Measurements from ENCODE around the gene SOCS6.

Gene SOCS6

DNA sequence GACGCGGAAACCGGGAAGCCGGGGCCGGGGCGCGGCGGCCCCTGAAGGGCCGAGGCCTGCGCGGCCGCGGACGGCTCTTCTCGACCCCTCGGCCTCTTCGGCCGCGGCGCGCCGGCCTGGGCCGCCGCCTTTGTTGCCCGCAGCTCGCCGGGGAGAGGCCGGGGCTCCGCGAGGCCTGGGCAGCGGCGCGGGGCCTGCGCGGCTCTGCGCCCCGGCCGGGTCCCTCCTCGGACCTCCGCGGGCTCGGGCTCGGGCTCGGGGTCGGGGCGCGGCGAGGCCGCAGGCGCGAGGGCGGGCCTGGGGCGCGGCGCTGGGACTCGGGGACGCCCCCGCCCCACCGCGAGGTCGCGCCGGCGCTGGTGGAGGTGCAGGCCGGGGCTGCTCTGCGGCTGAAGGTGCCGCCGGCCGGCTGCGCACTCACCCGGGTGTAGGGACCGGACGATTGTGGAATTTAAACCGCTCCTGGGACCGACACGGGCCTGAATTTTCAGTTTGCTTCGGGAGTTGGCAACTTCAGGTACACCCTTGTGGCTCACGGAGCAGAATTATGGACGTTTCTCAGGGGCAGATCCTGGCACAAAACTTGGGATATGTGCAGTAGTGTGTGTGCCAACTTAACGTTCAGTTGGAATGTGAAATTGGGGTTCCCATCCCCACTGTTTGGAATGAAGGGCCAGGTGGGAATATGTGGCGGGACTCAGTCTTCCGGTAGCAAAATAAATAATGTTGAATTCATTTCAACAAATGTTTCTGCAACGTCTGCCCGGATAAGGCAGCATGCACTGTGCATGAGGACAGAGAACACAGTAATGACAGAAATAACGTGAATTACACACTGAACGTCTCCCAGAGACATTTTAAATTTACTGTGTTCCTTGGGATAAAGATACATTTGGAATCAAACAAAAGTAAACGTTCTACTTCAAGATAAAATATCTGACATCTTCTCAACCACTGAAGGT, 787 bp downstream of the SOCS6 start:
- peak; percentile 55 for DNase-seq

DNA sequence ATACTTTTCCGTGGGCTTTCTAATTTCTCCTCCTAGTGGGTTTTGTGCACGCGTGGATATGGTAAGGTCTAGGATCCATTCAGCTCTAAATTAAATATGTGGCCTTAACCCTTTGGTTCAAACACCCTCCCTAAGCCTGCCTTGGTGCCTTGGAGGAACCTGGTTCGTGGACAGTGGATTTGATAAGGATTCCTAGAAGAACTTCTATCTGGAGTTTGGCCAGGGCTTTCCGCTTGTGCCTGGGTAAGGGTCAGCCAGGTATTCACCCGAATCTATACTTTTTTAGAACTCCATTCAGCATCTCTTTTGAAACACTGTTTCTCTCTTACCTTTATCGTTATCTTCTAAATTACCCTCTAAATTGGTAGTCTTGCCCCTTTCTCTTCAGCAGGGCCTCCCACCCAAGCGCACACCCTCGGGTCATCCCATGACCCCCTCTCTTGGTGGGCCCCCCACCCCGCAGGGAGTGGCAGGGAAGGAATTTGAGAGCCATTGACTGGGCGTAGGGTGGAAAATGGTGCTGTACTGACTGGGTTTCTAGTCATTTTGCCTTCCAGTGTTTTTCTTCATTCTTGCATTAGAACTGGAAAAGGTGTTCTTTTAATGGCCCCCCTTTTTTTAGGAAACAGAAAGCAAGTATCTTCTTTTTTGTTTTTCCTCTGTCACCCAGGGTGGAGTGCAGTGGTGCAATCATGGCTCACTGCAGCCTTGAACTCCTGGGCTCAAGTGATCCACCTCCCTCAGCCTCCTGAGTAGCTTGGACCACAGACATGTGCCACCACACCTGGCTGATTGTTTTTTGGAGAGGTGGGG, 1.8 kb downstream of the SOCS6 start:
- DNase-seq, result peak; percentile 40

DNA sequence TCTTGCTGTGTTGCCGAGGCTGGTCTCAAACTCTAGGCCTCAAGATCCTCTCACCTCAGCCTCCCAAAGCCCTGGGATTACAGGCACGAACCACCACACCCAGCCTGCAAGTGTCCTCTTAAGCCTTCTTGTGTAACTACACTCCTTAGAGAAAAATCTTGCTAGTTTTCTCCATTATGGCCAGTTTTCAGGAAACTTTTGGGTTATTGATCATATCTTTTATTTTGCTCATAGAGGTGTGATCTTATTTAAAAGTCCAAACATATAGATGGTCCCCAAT, 2.4 kb downstream of the SOCS6 start:
- peak; percentile 34 for DNase-seq

DNA sequence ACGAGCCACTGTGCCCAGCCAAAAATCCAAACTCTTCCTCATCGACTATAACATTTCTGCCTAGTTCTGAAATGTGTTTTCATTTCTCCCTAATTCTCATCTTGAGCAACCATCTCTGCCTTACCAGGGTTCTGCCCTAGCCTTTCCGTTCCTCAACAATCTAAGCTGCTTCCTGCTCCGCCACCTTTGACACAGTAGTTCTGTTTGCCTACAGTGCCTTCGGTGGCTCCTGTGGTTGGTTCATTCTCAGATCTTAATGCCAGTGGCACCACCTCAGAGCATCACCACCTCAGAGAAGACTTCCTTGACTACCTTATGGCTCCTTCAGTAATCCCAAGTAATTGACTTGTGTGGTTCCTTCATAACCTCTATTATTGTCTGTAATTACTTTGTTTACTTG, 3.8 kb downstream of the SOCS6 start:
- DNase-seq, result no peak

DNA sequence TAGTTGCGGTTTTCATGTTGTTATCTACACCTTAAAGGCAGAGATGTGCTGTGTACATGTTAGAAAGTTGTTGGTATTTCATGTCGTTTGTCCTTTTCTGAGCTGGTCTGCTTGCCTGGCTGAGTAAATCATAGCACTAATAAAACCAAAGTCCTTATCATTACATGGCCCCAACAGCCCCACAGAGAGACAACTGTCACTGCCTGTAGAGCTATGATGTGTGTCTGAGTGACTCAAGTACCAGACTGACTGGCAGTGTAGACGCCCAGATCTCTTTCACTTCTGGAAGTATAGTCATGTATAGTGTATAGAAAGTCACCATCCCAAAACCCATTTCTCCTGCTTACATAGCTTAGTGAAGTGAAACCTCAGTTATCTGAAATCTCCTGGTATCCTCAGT, 4.3 kb downstream of the SOCS6 start:
- DNase-seq, result peak; percentile 81

DNA sequence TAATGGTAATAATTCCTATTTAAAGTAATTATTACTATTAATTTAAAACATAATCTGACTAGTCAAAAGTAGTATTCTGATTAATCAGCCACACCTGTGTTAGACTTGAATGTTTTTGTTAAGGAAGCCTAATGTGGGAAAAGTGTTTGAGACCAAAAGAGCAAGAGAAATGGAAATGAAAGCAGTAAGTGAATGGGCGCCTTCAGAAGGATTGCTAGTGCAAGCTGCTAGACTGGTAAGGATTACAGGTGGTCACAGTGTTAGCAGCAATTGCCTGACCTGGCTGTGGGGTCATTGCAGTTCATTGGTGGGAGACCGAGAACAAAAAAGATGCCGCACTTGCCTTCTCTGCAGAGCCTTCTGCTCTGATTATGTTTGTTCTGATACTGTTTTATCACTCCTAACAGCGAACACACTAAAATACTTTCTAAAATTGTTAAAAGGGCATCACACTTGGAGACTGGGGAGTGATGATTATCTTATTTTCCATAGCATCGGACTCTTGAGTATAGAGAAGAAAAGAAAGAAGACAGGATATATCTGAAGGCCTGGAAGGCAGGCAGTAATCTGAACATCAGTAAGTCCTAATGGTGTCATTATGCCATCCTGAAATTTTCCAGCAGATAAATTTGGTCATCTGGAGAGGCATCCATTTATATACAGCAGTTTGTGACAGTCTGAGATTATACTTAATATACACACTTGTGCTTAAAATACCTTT, 5.8 kb downstream of the SOCS6 start:
- DNase-seq, result no peak

DNA sequence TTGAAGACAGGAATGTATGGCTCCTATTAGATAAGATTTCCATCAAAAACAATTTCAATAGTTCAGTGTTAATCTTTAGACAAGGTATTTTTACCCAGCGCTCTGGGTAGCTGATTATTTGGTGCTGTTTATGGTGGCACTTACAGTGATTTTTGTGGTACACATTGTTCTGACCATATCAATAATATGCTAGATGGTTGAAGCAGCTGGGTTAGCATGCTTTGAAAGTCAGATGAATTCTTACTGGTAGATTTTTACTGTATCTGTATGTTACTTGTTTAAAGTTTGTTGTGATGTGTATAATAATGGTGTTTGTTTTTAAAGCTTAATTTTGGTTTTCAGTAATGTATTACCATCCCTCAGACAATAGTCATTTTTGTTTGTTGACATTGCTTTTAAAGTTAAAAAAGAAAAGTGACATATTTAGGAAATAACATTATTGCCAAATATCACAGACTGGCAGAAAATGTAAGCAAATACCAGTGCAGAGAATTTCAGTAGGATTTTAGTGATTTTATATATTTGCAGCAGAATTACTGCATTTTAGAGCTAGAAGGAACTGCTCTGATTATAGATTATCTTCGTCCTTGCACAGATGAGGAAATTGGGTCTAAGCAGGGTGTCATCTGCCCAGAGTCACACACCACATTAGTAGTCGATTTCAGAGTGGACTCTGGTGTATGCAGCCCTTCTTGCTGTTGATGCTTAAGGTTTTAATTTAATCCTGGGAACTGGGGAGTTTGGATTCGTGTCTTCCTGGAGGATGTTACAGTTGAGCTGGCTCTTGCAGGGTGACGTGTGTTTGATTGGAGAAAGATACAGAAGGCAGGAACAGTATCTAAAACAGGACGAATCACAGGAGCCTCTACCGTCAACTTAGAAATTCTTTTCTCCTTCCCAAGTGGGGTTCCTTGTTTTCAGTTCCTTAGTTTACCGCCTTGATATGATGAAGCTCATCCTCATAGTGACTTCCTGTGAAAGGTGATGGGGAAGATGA, 6.6 kb downstream of the SOCS6 start:
- DNase-seq, result peak; percentile 31

DNA sequence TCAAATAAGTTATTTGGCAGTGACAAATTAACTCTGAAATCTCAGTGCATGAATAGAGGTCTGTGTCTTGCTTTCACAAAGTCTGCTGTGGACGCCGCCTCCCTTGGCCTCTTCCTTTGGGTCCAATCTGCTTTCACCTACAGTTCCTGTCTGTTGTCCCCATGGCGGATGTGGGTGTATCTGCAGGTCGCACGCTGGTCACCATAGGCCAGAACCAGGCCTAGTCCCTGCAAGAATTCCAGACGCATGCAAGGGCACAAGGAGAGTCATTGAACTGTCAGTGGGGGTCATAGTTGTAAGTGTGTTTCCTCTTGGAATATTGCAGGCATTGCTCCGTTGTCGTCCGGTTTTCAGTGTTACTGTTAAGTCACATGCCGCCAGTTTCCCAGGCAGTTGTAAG, 7.4 kb downstream of the SOCS6 start:
- DNase-seq, result peak; percentile 77

DNA sequence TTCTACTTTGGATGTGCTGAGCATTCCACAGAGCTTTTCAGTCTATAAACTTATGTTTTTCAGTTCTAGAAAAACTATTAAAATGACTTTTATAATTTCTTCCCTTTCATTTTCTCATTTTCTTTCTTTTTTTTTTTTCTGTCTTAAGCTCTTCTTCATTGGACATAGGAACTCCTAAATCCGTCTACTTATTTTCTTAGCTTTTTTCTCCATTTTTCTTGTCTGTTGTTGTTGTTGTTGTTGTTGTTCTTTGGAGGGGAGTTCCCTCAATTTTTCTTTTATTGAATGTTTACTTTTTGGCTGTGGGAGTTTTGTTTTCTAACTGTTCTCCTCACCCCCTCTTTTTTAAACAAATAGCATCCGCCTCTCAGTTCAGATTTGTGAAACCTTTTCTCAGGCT, 7.9 kb downstream of the SOCS6 start:
- peak; percentile 30 for DNase-seq

DNA sequence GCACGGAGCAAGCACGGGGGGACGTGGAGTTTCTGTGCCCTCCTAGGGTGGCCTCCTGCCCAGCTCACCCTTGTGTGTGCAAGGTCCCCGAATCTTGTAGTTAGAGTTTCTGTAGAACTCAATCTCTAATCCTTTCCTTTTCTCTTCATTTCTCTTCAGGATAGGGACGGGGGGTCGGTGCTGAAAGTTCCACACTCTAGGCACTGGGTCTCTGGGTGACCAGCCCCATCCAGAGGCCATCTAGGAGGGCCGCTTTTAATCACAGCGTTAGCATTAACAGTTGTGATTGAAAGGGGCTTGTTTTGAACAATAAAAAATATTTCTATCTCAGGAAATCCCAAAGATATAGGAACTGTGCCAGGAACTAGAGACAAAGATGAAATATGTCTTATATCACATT, 10.5 kb downstream of the SOCS6 start:
- DNase-seq, result no peak

DNA sequence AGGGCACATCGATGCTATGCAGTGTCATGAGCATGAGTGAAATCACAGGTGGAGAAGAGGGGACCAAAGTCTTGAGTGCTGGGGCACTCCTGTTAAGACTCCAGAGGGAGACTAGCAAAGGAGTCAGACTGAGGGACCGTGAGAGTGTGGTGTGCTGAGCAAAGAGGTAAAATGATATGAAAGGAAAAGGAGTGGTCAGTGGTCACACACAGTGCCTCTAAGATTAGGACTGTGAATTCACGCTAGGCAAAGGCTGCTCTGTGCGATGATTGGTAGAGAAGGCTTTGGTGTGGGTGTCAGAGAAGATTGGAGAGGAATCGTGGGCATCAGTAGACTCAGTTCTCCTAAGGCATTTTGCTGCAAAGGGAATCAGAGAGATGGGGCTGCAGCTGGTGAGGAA, 12.8 kb downstream of the SOCS6 start:
- DNase-seq, result peak; percentile 67

DNA sequence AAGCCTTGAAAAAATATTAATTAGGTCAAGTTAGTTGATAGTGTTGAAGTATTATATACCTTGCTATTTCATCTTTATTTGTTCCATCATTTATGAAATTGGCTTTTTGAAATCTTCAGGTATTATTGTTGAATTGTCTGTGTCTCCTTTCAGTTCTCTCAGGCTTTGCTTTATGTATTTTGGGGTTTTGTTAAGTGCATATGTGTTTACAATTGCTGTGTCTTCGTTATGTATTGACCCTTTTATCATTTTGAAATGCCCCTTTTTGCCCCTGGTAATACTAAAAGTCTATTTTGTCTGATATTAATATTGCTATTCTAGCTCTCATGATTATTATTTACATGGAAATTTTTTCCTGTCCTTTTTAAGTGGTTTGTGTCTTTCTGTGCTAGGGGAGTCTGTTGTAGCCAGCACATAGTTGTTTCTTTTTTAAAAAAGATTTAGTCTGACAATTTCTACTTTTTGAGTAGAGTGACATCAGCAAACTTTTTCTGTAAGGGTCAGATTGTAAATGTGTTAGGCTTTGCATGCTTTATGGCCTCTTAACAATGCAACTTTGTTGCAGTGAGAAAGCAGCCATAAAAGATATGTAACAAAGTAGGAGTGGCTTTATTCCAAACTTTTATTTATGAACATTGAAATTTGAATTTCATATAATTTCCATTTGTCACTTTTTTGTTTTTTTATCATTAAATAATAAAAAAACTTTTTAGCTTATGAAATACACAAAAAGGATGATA, 19.9 kb downstream of the SOCS6 start:
- no peak for DNase-seq

DNA sequence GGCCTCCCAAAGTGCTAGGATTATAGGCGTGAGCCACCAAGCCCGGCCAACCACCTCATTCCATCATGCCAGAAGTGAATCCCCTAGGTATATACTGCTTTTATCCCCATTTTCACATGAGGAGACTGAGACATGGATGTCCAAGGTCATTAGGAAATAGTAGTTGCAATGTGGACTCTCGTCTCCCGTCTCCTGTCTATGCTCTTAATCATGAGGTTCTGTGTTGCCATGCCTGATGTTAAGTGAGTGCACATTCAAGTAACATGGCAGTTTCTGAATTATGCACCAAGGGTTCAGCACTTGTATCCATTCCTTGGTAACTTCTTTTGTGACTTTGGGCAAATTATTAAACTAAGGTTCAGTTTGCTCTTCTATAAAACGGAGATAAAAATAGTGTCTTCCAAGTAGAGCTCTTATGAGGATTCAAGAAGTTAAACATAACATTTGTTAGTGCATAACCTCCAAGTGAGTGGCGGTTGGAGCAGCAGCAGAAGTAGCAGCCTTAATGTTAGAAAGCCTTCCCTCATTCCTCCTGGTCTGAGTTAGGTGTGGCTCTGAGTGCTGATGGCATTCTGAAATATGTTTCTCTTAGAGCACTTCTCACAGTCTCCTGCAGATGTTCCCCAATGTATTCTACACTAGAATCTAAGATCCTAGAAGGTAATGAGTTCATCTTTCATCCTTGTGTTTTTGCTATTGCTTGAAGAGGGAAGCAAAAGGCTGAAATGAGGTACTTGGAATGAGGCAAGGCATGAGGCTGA, 21.9 kb downstream of the SOCS6 start:
- DNase-seq, result no peak

DNA sequence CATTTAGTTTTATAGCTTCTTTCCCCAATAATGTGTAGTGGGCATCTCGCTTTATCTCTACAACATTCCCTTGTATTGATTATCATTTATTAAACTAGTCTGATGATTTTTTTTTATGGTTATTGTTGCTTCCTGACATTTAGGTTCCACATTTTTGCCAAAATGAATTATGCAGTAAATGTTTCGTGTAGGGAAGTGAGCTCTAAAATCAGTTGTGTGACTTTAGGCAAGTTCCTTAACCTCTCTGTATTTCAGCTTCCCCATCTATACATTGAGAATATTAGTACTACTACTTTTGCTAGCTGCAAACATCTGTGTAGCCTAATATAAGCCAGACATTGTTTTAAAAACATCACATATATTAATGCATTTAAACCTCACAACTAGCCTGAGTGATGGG, 22.9 kb downstream of the SOCS6 start:
- no peak for DNase-seq

DNA sequence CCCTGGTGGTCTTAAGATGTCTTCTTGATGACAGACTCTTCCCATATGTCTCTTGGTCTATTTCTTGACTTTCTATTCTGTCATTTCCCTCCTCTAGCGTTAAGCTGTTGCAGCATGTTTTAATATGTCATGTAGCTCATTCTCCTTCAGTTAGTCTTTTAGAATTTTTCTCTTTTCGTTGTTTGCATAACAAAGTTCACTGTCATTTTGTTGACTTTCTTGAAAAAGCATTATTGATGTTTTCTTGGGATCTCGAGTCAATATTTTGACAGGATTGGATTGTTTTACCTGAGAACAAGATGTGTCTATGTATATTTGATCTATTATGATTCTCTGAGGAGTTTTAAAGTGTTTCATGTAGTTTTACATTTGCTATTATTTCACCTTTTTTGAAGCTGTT, 24.8 kb downstream of the SOCS6 start:
- no peak for DNase-seq

DNA sequence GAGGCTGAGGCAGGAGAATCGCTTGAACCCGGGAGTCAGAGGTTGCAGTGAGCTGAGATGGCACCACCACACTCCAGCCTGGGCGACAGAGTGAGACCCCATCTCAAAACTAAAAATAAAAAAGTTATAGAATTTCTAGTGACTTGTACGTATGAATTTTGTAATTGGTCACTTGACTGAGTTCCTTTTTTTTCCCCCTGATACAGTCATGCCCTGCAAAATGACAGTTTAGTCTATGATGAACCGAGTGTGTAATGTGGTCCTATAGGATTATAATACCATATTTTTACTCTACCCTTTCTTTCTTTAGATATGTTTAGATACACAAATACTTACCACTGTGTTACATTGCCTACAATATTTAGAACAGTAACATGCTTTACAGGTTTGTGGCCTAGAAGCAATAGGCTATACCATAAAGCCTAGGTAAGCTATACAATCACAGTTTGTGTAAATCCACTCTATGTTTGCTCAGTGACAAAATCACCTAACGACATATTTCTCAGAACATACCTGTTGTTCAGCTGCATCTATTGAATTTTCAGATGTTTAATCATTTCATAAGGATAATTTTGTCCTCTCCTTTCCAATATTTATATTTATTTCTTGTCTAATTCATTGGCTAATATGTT, 25.4 kb downstream of the SOCS6 start:
- DNase-seq, result no peak

DNA sequence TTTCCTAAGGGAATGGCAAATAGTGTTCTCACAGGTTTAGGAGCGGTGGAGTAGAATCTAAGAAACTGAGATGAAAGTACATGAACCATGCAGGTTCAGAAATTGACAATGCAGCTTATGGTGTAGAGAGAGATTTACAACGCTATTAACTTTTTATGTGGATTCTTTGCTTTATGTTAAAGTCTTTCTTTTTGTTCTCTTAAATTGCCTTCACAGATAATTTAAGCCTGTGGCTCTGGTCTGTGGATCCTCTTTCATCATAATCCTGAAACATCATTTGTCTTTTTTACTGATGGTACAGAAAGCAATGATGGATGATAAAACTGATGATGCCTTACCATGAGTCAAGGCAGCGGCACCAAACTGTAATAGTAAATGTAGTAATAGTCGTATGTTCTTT, 30.3 kb downstream of the SOCS6 start:
- DNase-seq, result no peak

DNA sequence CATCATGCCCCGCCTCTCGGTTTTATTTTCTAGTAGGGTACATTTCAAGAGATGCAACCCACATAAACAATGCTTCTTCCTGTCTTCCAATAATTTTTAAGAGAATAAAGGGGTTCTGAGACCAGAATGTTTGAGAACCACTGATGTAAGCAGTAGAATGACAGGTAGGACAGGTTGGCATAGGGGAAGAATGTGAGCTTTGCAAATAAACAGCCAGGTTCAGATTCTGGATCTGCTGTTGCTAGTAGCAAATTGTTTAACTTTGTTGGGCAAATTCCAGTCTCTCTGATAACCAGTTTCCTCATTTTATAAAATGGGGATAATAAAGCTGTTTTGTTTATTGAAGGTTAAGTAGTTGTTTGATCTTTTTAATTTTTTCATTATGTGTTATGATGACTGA, 32.8 kb downstream of the SOCS6 start:
- DNase-seq, result no peak

DNA sequence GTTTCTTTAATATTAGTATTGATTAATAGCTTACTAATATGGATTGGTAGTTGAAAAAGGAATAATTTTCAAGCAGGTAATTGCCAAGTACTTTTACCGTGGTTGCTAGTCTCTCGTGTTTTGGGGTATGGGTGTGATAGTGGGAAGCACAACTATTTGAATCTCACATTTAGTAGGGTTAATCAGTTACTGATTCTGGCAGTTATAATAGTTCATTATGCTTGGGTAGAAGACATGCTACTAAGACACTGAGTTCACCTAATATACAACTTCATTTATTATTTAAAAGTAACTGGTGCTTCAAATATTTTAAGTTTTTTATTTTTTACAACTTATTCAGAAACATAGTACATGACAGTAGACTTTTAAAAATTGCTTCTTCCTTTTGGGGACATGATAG, 33.5 kb downstream of the SOCS6 start:
- no peak for DNase-seq

DNA sequence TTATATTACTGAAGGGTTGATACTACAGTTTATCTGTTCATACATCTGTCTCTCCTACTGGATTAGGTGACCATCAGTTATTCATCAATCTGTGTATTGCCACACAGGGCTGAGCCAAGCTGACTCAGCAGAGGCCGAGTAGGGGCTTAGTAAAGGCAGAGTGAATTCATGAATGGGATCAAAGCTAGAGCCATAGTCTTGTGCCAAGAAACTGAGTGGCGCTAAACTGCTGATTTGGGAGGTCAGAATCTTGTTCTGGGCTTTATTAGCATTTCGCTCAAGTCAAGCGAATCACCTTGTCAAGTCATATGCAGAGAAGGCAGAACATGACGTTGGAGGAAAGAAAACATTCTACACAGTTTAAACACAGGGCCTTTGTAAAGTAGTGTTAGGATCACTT, 34.1 kb downstream of the SOCS6 start:
- peak; percentile 7 for DNase-seq
